Mesendoderm (in vitro differentiated cells): Measurements from ENCODE around the gene ARMC2.
"Not testable (repeated sequence)": the region's sequence is repeated elsewhere in the genome, so short reads cannot be mapped to it uniquely, and the experiment has no call there.

Experiments used
- DNase-seq: peaks from one replicate; pipeline ENCODE4 v3.0.0; 2013
- H2AK5ac ChIP-seq: 2 replicates; pipeline ENCODE4 v1.6.1; 2013; ENCODE audit warnings: low read length, inconsistent platforms
- H2BK120ac ChIP-seq: 2 replicates; pipeline ENCODE4 v1.6.1; 2013; ENCODE audit warnings: low read depth, mild to moderate bottlenecking, low read length, moderate library complexity, mixed read lengths
- H2BK15ac ChIP-seq: replicated peaks from 2 replicates; pipeline ENCODE4 v1.6.1; 2013; ENCODE audit warnings: low read depth, mild to moderate bottlenecking, moderate library complexity
- H2BK5ac ChIP-seq: 2 replicates; pipeline ENCODE4 v1.6.1; 2013; ENCODE audit warnings: low read length, inconsistent platforms
- H3K18ac ChIP-seq: 2 replicates; pipeline ENCODE4 v1.6.1; 2013; ENCODE audit warnings: mild to moderate bottlenecking, low read length, mixed read lengths
- H3K23ac ChIP-seq: one replicate; pipeline ENCODE4 v1.6.1; 2013; ENCODE audit warnings: low read length
- H3K27ac ChIP-seq: 2 replicates; pipeline ENCODE4 v1.5.1; 2013; ENCODE audit warnings: low read depth, mild to moderate bottlenecking, inconsistent platforms, low read length, moderate library complexity
- H3K27me3 ChIP-seq: 2 replicates; pipeline ENCODE4 v1.6.1; 2013; ENCODE audit warnings: low read length, control low read depth, mild to moderate bottlenecking, inconsistent platforms; ENCODE audit not compliant: insufficient read depth, poor library complexity
- H3K36me3 ChIP-seq: 2 replicates; pipeline ENCODE4 v1.6.1; 2013; ENCODE audit warnings: low read length, inconsistent platforms; ENCODE audit not compliant: control insufficient read depth, insufficient read depth
- H3K4ac ChIP-seq: one replicate; pipeline ENCODE4 v1.6.1; 2013; ENCODE audit warnings: low read depth, mild to moderate bottlenecking, low read length, moderate library complexity
- H3K4me1 ChIP-seq: 2 replicates; pipeline ENCODE4 v1.6.1; 2013; ENCODE audit warnings: low read depth, low read length, inconsistent platforms; ENCODE audit not compliant: control insufficient read depth
- H3K4me2 ChIP-seq: 2 replicates; pipeline ENCODE4 v1.6.1; 2013; ENCODE audit warnings: low read length
- H3K4me3 ChIP-seq: 2 replicates; pipeline ENCODE4 v1.5.1; 2013; ENCODE audit warnings: mild to moderate bottlenecking, low read length
- H3K56ac ChIP-seq: one replicate; pipeline ENCODE4 v1.6.1; 2013; ENCODE audit warnings: low read length
- H3K79me1 ChIP-seq: 2 replicates; pipeline ENCODE4 v1.6.1; 2013; ENCODE audit warnings: low read length, inconsistent platforms
- H3K79me2 ChIP-seq: 2 replicates; pipeline ENCODE4 v1.6.1; 2013; ENCODE audit warnings: mild to moderate bottlenecking, low read length; ENCODE audit not compliant: control insufficient read depth, insufficient read depth
- H3K9ac ChIP-seq: 2 replicates; pipeline ENCODE4 v1.6.1; 2013; ENCODE audit warnings: low read length, inconsistent platforms
- H4K5ac ChIP-seq: one replicate; pipeline ENCODE4 v1.6.1; 2013; ENCODE audit warnings: low read length
- H4K8ac ChIP-seq: one replicate; pipeline ENCODE4 v1.6.1; 2013; ENCODE audit warnings: low read depth, mild to moderate bottlenecking, control low read depth, low read length, moderate library complexity
- WGBS: extraction: QIAGEN DNeasy Blood & Tissue Kit; methylation state at CpG from one replicate; pipeline ENCODE4 v1.1.7; 2013; ENCODE audit warnings: low lambda C conversion rate, missing lambda C conversion rate; ENCODE audit not compliant: insufficient coverage; ENCODE audit errors: extremely low coverage; 5-methylcytosine and 5-hydroxymethylcytosine counted together

The ARMC2 gene

DNA sequence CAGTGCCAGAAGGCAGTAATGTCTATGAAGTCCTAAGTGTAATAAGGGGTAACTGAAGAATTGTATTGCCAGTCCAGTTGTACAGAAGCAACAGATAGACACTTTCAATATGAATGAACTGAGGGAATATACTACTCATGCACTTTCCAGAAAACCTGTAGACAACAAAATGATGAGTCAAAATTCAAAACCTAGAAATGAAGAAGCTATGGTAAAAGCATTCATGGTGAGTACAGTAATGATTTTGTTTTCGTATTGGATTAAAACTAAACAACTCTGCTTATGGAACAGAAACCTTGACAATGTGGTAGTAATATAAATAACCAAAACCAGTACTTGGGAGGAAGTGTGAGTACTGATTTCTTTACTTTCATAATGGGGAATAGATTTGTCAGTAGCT lies 35.0 kb downstream of the ARMC2 start:
- WGBS: no CpG with 5 or more reads among the region's 1 CpG
- H2BK120ac ChIP-seq: no peak overlapping the region

DNA sequence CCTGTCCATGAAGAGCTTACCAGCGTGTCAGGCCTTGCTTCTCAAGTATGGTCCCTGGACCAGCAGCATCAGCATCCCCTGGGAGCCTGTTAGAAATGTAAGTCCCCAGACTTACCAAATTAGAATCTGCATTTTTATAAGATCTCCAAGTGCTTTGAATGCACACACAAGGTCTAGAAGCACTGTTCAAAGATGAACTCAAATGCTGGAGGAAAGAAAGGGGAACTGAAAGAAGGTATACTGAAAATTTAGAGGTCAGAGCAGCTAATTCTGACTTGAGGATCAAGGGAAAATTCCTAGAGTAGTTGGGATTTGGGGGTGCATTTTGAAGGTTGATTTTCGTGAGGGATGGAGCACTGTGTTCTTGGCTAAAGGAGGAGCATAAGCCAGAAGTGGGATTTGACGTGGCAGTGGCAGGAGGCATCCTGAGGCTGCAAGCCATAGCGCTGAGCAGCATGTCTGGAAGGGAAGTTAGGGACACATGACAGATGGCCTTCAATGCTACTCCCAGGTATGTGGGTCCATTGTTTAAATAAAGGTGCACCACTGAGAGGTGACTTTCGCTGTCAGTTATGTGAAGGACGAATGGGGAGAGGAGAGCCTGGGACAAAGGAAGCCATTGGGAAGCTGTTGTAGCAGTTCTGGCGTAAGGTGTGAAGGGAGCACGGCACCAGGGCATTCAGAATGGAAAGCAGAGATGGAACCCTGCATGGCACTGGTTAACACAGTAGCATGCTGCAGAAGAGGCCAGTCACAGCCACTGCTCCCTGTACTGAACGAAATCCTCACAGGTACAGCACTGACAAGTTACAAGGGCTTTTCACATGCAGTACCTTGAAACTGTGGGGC lies 36.2 kb downstream of the ARMC2 start:
- Histone ChIP-seq H3K4me2 (no peak overlapping the region), H3K4ac (no peak overlapping the region), H2BK5ac (no peak overlapping the region), H3K9ac (no peak overlapping the region), H3K79me1 (no peaks in the 10 kb centered on the region), H3K23ac (peak overlapping the region; percentile 30), H4K5ac (no peak overlapping the region), H3K27me3 (no peaks in the 10 kb centered on the region), H3K4me1 (no peaks in the 10 kb centered on the region), H3K56ac (no peak overlapping the region), H3K79me2 (no peaks in the 10 kb centered on the region), H3K36me3 (no peaks in the 10 kb centered on the region), H3K18ac (no peak overlapping the region), H4K8ac (no peak overlapping the region), H2BK15ac (no peak overlapping the region), H3K4me3 (no peak overlapping the region), H3K27ac (no peak overlapping the region), H2AK5ac (no peak overlapping the region), H2BK120ac (no peak overlapping the region)
- DNase-seq: peak; percentile 28
- WGBS: no CpG with 5 or more reads among the region's 9 CpGs

More for the DNA sequence above, 35.0 kb downstream of the ARMC2 start:
- Histone ChIP-seq H3K23ac (no peak overlapping the region), H3K4me1 (no peaks in the 10 kb centered on the region), H3K36me3 (no peaks in the 10 kb centered on the region), H3K4me3 (no peak overlapping the region), H3K79me1 (no peaks in the 10 kb centered on the region), H2BK5ac (no peak overlapping the region), H2BK15ac (no peak overlapping the region), H4K8ac (no peak overlapping the region), H3K27ac (no peak overlapping the region), H4K5ac (no peak overlapping the region), H3K27me3 (no peaks in the 10 kb centered on the region), H3K4ac (no peak overlapping the region), H2AK5ac (no peak overlapping the region), H3K4me2 (no peak overlapping the region), H3K18ac (no peak overlapping the region), H3K9ac (no peak overlapping the region), H3K56ac (no peak overlapping the region), H3K79me2 (no peaks in the 10 kb centered on the region)
- DNase-seq: no peak

DNA sequence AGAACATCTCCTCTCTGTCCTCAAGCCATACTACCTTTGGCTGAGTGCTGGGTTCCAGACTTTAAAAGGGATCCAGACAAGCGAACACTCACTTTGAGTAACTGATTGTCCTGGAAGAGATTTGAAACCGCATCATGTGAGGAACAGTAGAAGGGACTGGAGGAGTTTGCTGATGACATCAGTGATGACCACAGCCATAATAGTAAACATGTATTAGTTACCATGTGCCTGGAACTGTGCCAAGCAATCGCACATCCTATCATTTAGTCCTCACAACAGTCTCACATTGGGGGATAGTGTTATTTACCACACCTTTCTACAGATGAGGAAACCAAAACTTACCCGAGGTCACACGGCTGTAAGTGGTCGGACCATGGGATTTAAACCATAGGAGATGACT lies 39.8 kb downstream of the ARMC2 start:
- Histone ChIP-seq H3K4me1 (no peaks in the 10 kb centered on the region), H2BK15ac (no peak overlapping the region), H3K9ac (no peak overlapping the region), H3K4me3 (no peak overlapping the region), H2BK5ac (no peak overlapping the region), H4K8ac (no peak overlapping the region), H3K4ac (no peak overlapping the region), H3K18ac (no peak overlapping the region), H3K79me2 (no peaks in the 10 kb centered on the region), H2AK5ac (no peak overlapping the region), H3K4me2 (no peak overlapping the region), H4K5ac (no peak overlapping the region), H3K79me1 (no peaks in the 10 kb centered on the region), H3K27me3 (no peaks in the 10 kb centered on the region), H3K23ac (no peak overlapping the region), H2BK120ac (no peak overlapping the region), H3K56ac (no peak overlapping the region), H3K36me3 (no peaks in the 10 kb centered on the region), H3K27ac (no peak overlapping the region)
- DNase-seq: no peak
- no CpG with 5 or more reads among the region's 6 CpGs for WGBS

DNA sequence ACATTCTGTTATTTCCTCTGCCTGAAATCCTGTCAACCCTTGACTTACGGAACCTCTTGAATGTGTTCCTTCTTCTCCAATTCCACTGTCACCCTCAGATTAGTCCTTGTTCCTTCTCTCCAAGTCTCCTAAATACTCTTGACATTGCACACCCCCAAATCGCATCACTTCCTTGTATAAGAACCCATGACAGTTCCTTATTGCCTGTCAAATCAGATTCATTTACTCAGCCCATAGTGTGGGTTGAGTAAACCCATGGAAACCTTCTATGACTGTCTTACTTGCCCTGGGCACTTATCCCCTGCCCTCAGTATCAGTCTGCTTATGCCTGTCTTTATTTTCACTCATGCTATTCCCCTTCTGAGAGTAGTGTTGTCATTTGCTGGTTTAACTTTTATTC lies 40.5 kb downstream of the ARMC2 start:
- Histone ChIP-seq H3K56ac (no peak overlapping the region), H3K4me2 (no peak overlapping the region), H3K4me3 (no peak overlapping the region), H4K8ac (no peak overlapping the region), H2BK5ac (no peak overlapping the region), H2BK15ac (no peak overlapping the region), H3K79me1 (no peaks in the 10 kb centered on the region), H3K4ac (no peak overlapping the region), H3K79me2 (no peaks in the 10 kb centered on the region), H4K5ac (no peak overlapping the region), H3K18ac (no peak overlapping the region), H3K4me1 (no peaks in the 10 kb centered on the region), H2BK120ac (no peak overlapping the region), H3K36me3 (no peaks in the 10 kb centered on the region), H3K9ac (no peak overlapping the region), H3K27ac (no peak overlapping the region), H3K23ac (no peak overlapping the region), H3K27me3 (no peaks in the 10 kb centered on the region), H2AK5ac (no peak overlapping the region)
- no CpG with 5 or more reads among the region's 2 CpGs for WGBS
- no peak for DNase-seq

DNA sequence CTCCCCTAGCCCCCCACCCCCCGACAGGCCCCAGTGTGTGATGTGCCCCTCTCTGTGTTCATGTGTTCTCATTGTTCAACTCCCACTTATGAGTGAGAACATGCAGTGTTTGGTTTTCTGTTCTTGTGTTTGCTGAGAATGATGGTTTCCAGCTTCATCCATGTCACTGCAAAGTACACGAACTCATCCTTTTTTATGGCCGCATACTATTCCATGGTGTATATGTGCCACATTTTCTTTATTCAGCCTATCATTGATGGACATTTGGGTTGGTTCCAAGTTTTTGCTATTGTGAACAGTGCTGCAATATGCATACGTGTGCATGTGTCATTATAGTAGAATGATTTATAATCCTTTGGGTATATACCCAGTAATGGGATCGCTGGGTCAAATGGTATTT lies 42.7 kb downstream of the ARMC2 start:
- H3K4me2 ChIP-seq, H3K79me1 ChIP-seq, H3K27me3 ChIP-seq, H3K36me3 ChIP-seq, H2BK15ac ChIP-seq, DNase-seq, H4K8ac ChIP-seq, H3K27ac ChIP-seq, H2AK5ac ChIP-seq, H3K4me3 ChIP-seq, H2BK5ac ChIP-seq, H3K56ac ChIP-seq, H3K23ac ChIP-seq, H4K5ac ChIP-seq, H3K79me2 ChIP-seq, H3K4me1 ChIP-seq, H2BK120ac ChIP-seq, H3K4ac ChIP-seq, H3K9ac ChIP-seq, H3K18ac ChIP-seq: not testable (repeated sequence)
- WGBS: no CpG with 5 or more reads among the region's 5 CpGs

DNA sequence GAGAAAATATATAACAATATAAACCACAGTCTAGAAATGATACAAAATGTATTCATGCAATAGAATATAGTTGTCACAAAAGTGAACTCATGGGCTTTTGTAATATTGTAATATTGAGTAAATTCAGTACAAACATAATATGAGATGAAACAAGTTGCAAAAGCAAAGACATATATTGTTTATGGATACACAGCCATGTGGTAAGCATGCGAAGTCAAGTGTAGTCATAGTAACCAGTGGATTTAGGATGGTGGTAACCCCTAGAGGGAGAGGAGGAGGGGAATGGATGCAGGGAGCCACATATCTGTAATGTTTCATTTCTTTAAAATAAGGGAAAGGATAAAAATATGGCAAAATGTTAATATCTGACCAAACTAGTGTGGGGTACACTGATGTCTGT lies 47.3 kb downstream of the ARMC2 start:
- H2BK5ac ChIP-seq: no peak overlapping the region
- no peak overlapping the region for H3K23ac ChIP-seq
- H2BK15ac ChIP-seq: no peak overlapping the region
- H3K4me1 ChIP-seq: no peaks in the 10 kb centered on the region
- no peaks in the 10 kb centered on the region for H3K36me3 ChIP-seq
- no peaks in the 10 kb centered on the region for H3K79me1 ChIP-seq
- WGBS: no CpG with 5 or more reads among the region's 1 CpG
- no peak overlapping the region for H3K4me2 ChIP-seq
- no peak overlapping the region for H2BK120ac ChIP-seq
- H3K27me3 ChIP-seq: no peaks in the 10 kb centered on the region
- H3K18ac ChIP-seq: no peak overlapping the region
- H3K9ac ChIP-seq: no peak overlapping the region
- H3K4me3 ChIP-seq: no peak overlapping the region
- no peak overlapping the region for H2AK5ac ChIP-seq
- no peak for DNase-seq
- no peak overlapping the region for H3K27ac ChIP-seq
- H3K79me2 ChIP-seq: no peaks in the 10 kb centered on the region
- H3K56ac ChIP-seq: no peak overlapping the region
- H4K8ac ChIP-seq: no peak overlapping the region
- H4K5ac ChIP-seq: no peak overlapping the region
- H3K4ac ChIP-seq: no peak overlapping the region
